Vagina (tissue), 2 donors: ENCODE measurements around the gene NDNF.

Source experiments
- POLR2A ChIP-seq, 2 donors: fragments of 450-650 bp; IDR thresholded peaks; one replicate each; pipeline ENCODE4 v1.6.1; 2017; ENCODE audit warnings: antibody characterized with exemption in 2 of 2, mild to moderate bottlenecking in 2 of 2, moderate library complexity in 2 of 2
- POLR2AphosphoS5 ChIP-seq, 2 donors: sonication (generic); formaldehyde crosslinking; IDR thresholded peaks; one replicate each; pipeline ENCODE4 v1.9.0; 2017; ENCODE audit warnings: antibody characterized with exemption in 2 of 2, mild to moderate bottlenecking in 2 of 2, low read depth in 1 of 2; ENCODE audit not compliant: insufficient read depth in 1 of 2
- TF ChIP-seq, protein P1 (sequence below), 3 experiments: fragments of 450-650 bp in 2 of 3; fragments of 200-600 bp in 1 of 3; sonication (generic) in 1 of 3; IDR thresholded peaks; one replicate each; pipeline ENCODE4 v1.5.1; 2017 to 2019; ENCODE audit warnings: antibody characterized with exemption in 3 of 3, mild to moderate bottlenecking in 2 of 3, moderate library complexity in 2 of 3

GRCh38 chr4:121014544-121014943 is 57.8 kb downstream of the NDNF start:
- no peak for TF ChIP-seq POLR2A (IDR thresholded peaks at IDR 0.05)
- TF ChIP-seq, protein P1, sequence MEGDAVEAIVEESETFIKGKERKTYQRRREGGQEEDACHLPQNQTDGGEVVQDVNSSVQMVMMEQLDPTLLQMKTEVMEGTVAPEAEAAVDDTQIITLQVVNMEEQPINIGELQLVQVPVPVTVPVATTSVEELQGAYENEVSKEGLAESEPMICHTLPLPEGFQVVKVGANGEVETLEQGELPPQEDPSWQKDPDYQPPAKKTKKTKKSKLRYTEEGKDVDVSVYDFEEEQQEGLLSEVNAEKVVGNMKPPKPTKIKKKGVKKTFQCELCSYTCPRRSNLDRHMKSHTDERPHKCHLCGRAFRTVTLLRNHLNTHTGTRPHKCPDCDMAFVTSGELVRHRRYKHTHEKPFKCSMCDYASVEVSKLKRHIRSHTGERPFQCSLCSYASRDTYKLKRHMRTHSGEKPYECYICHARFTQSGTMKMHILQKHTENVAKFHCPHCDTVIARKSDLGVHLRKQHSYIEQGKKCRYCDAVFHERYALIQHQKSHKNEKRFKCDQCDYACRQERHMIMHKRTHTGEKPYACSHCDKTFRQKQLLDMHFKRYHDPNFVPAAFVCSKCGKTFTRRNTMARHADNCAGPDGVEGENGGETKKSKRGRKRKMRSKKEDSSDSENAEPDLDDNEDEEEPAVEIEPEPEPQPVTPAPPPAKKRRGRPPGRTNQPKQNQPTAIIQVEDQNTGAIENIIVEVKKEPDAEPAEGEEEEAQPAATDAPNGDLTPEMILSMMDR (IDR thresholded peaks at IDR 0.05) = no peak
- no peak for TF ChIP-seq POLR2AphosphoS5 (IDR thresholded peaks at IDR 0.05; ENCODE audit: insufficient read depth in 1 of 2, low read depth in 1 of 2)
